Left ventricle myocardium inferior (tissue), 1 donor: ENCODE results near the gene PODXL. TPM values are rescaled to one million over a fixed set of nuclear protein-coding genes. Genes with fewer than 3 reads are reported as not detected.

ENCODE experiments used
- DNase-seq: peaks from one replicate; pipeline ENCODE4 v3.0.0-alpha.2; 2020
- H3K27ac ChIP-seq: fragments of 200-600 bp; replicated peaks from 2 replicates; pipeline ENCODE4 v1.8.0; 2021
- H3K27me3 ChIP-seq: fragments of 200-600 bp; 2 replicates; pipeline ENCODE4 v1.8.0; 2021; ENCODE audit warnings: low read depth
- H3K36me3 ChIP-seq: fragments of 200-600 bp; 2 replicates; pipeline ENCODE4 v1.8.0; 2021
- H3K4me1 ChIP-seq: fragments of 200-600 bp; 2 replicates; pipeline ENCODE4 v1.8.0; 2021
- H3K4me3 ChIP-seq: fragments of 200-600 bp; 2 replicates; pipeline ENCODE4 v1.8.0; 2021; ENCODE audit warnings: mild to moderate bottlenecking, moderate library complexity
- H3K9me3 ChIP-seq: fragments of 200-600 bp; replicated peaks from 2 replicates; pipeline ENCODE4 v1.8.0; 2021
- CTCF ChIP-seq: fragments of 200-600 bp; IDR thresholded peaks from 2 replicates; pipeline ENCODE4 v1.8.0; 2021; ENCODE audit warnings: antibody characterized with exemption, mild to moderate bottlenecking, borderline replicate concordance
- intact Hi-C: fragments of 100-400 bp; cut with micrococcal nuclease; formaldehyde crosslinking; loops from one replicate; pipeline ENCODE4 v1.11.0; 2022
- total RNA-seq: library from RNA; stranded (reverse); fragmentation: NEBNext Ultra II Directional; extraction: Animal tissue kit (Norgen Biotek cat#: 25700); gene quantifications from one replicate; pipeline ENCODE4 v1.2.1, GENCODE V29; 2021
- donor health status: DM: no; HTN: yes; CAD: no; lungs with severe emphysema.

PODXL gene
- total RNA-seq, 1 donor from 2014 or later, result 67.4 TPM

- DNase-seq, result no peak
- TF ChIP-seq CTCF, result no peak
- intact Hi-C loops, result no loop called here
- Histone ChIP-seq H3K4me3 (no peak overlapping the region), H3K27ac (no peak overlapping the region), H3K4me1 (peaks cover 25% of the 10 kb centered on the region), H3K9me3 (no peaks in the 10 kb centered on the region), H3K36me3 (no peaks in the 10 kb centered on the region), H3K27me3 (no peaks in the 10 kb centered on the region)
Observed at GRCh38 chr7:131578602-131579001, 22.2 kb upstream of the PODXL start.

GRCh38 chr7:131574741-131575140 is 18.3 kb upstream of the PODXL start:
- Histone ChIP-seq H3K27ac (no peak overlapping the region), H3K4me3 (no peak overlapping the region), H3K27me3 (no peaks in the 10 kb centered on the region), H3K9me3 (no peaks in the 10 kb centered on the region), H3K4me1 (no peaks in the 10 kb centered on the region), H3K36me3 (no peaks in the 10 kb centered on the region)
- intact Hi-C loops, result no loop called here
- TF ChIP-seq CTCF, result no peak
- DNase-seq, result no peak

GRCh38 chr7:131570401-131570800 is 14.0 kb upstream of the PODXL start:
- H3K27ac ChIP-seq, result no peak overlapping the region
- no peak for DNase-seq
- intact Hi-C loops, result no loop called here
- no peaks in the 10 kb centered on the region for H3K27me3 ChIP-seq
- H3K36me3 ChIP-seq, result no peaks in the 10 kb centered on the region
- H3K4me3 ChIP-seq, result no peak overlapping the region
- no peak for TF ChIP-seq CTCF
- H3K4me1 ChIP-seq, result no peaks in the 10 kb centered on the region
- H3K9me3 ChIP-seq, result no peaks in the 10 kb centered on the region

- H3K4me3 ChIP-seq, result no peak overlapping the region
- intact Hi-C loops, result no loop called here
- DNase-seq, result no peak
- no peaks in the 10 kb centered on the region for H3K27me3 ChIP-seq
- no peaks in the 10 kb centered on the region for H3K36me3 ChIP-seq
- H3K27ac ChIP-seq, result peak overlapping the region; percentile 30
- H3K9me3 ChIP-seq, result no peaks in the 10 kb centered on the region
- H3K4me1 ChIP-seq, result no peaks in the 10 kb centered on the region
- TF ChIP-seq CTCF, result no peak
Observed at GRCh38 chr7:131568970-131569369, 12.5 kb upstream of the PODXL start.

GRCh38 chr7:131568510-131568909 is 12.1 kb upstream of the PODXL start:
- no peak for DNase-seq
- Histone ChIP-seq H3K4me3 (no peak overlapping the region), H3K27me3 (no peaks in the 10 kb centered on the region), H3K4me1 (no peaks in the 10 kb centered on the region), H3K9me3 (no peaks in the 10 kb centered on the region), H3K27ac (peak overlapping the region; percentile 30), H3K36me3 (no peaks in the 10 kb centered on the region)
- no peak for TF ChIP-seq CTCF
- intact Hi-C loops, result no loop called here

GRCh38 chr7:131564640-131565039 is 8.2 kb upstream of the PODXL start:
- Histone ChIP-seq H3K9me3 (no peaks in the 10 kb centered on the region), H3K27ac (no peak overlapping the region), H3K4me3 (no peak overlapping the region), H3K36me3 (no peaks in the 10 kb centered on the region), H3K27me3 (no peaks in the 10 kb centered on the region), H3K4me1 (no peaks in the 10 kb centered on the region)
- DNase-seq, result no peak
- TF ChIP-seq CTCF, result no peak
- intact Hi-C loops, result no loop called here
